Kidney tubule cell (primary cell): ENCODE measurements around the gene GLT8D1.
"Not testable (repeated sequence)": the region's sequence is repeated elsewhere in the genome, so short reads cannot be mapped to it uniquely, and the experiment has no call there.

Experiments
- DNase-seq: peaks from one replicate; pipeline ENCODE4 v3.0.0-alpha.2; 2018; ENCODE audit warnings: low spot score

The GLT8D1 gene

GRCh38 chr3:52679811-52680210 lies 25.8 kb downstream of the GLT8D1 start:
- no peak for DNase-seq

- DNase-seq, result no peak
Observed at GRCh38 chr3:52679199-52679538, 26.4 kb downstream of the GLT8D1 start.

GRCh38 chr3:52678265-52679198 lies 27.1 kb downstream of the GLT8D1 start:
- no peak for DNase-seq

GRCh38 chr3:52676201-52676600 lies 29.4 kb downstream of the GLT8D1 start:
- DNase-seq, result not testable (repeated sequence)

- peak; percentile 64 for DNase-seq
Observed at GRCh38 chr3:52671676-52672075, 33.9 kb downstream of the GLT8D1 start.

- peak; percentile 100 for DNase-seq
Observed at GRCh38 chr3:52670621-52671521, 34.7 kb downstream of the GLT8D1 start.

- no peak for DNase-seq
Observed at GRCh38 chr3:52663098-52663497, 42.5 kb downstream of the GLT8D1 start.

- DNase-seq, result no peak
Observed at GRCh38 chr3:52660046-52660445, 45.5 kb downstream of the GLT8D1 start.

- DNase-seq, result no peak
Observed at GRCh38 chr3:52655895-52656294, 49.7 kb downstream of the GLT8D1 start.

GRCh38 chr3:52651592-52651991 lies 54.0 kb downstream of the GLT8D1 start:
- no peak for DNase-seq

GRCh38 chr3:52650439-52650838 lies 55.2 kb downstream of the GLT8D1 start:
- DNase-seq, result no peak

GRCh38 chr3:52649461-52650210 lies 56.0 kb downstream of the GLT8D1 start:
- DNase-seq, result no peak

GRCh38 chr3:52645549-52645948 lies 60.0 kb downstream of the GLT8D1 start:
- no peak for DNase-seq
